IMR-90 (cell line): ENCODE measurements around the gene NAB2. TPM values are rescaled to one million over a fixed set of nuclear protein-coding genes. Genes with fewer than 3 reads are reported as not detected.

Experiments used
- ATAC-seq: fragments of 200-7000 bp; cut with Tn5 transposase; 2 replicates; pipeline ENCODE4 v1.9.1; 2020; ENCODE audit warnings: low read depth, mild to moderate bottlenecking, moderate library complexity
- BruUV-seq: library from RNA; stranded (reverse); fragments of 400-500 nt; replicated peaks from 2 replicates; lab custom pipeline; 2021; lab: Mats Ljungman, UMichigan
- CTCF ChIA-PET: fragments of 300-600 bp; formaldehyde crosslinking; extraction: SDS; loops from one replicate; lab custom pipeline; 2021; ENCODE audit warnings: antibody characterized with exemption; lab: Yijun Ruan, JAX
- POLR2A ChIA-PET: fragments of 300-600 bp; sonication (Branson Sonifier 250); formaldehyde crosslinking; loops from one replicate; lab custom pipeline; 2022; ENCODE audit warnings: antibody characterized with exemption; ENCODE audit not compliant: unreplicated experiment; lab: Charles Lee
- DNase-seq: peaks from one replicate; pipeline ENCODE4 v3.0.0; 2013
- H2AFZ ChIP-seq: replicated peaks from 2 replicates; pipeline ENCODE3; 2013; ENCODE audit warnings: low read length, mild to moderate bottlenecking; ENCODE audit not compliant: poor library complexity
- H2AK5ac ChIP-seq: 2 replicates; pipeline ENCODE4 v1.6.1; 2013; ENCODE audit warnings: low read depth, low read length, inconsistent platforms
- H2AK9ac ChIP-seq: replicated peaks from 2 replicates; pipeline ENCODE3; 2013; ENCODE audit warnings: mild to moderate bottlenecking, low read depth, low read length, moderate library complexity; ENCODE audit not compliant: poor library complexity
- H2BK120ac ChIP-seq: 2 replicates; pipeline ENCODE4 v1.6.1; 2013; ENCODE audit warnings: low read depth, low read length, inconsistent platforms
- H2BK15ac ChIP-seq: 3 replicates; pipeline ENCODE4 v1.6.1; 2013; ENCODE audit warnings: low read depth, low read length, inconsistent platforms
- H2BK20ac ChIP-seq: 2 replicates; pipeline ENCODE4 v1.6.1; 2013; ENCODE audit warnings: low read depth, mild to moderate bottlenecking, inconsistent platforms, low read length, moderate library complexity
- H2BK5ac ChIP-seq: 2 replicates; pipeline ENCODE4 v1.6.1; 2013; ENCODE audit warnings: mild to moderate bottlenecking, low read depth, low read length, inconsistent platforms; ENCODE audit not compliant: poor library complexity, severe bottlenecking
- H3K14ac ChIP-seq: replicated peaks from 2 replicates; pipeline ENCODE4 v1.6.1; 2013; ENCODE audit warnings: low read depth, low read length, inconsistent platforms
- H3K18ac ChIP-seq: 2 replicates; pipeline ENCODE4 v1.6.1; 2013; ENCODE audit warnings: low read depth, low read length, control low read depth
- H3K23ac ChIP-seq: 2 replicates; pipeline ENCODE4 v1.6.1; 2013; ENCODE audit warnings: low read depth, low read length, inconsistent platforms
- H3K27ac ChIP-seq: 2 replicates; pipeline ENCODE4 v1.5.1; 2013; ENCODE audit warnings: mild to moderate bottlenecking, control low read depth, low read length; ENCODE audit not compliant: insufficient read depth
- H3K27me3 ChIP-seq: 2 replicates; pipeline ENCODE4 v1.6.1; 2013; ENCODE audit warnings: low read length; ENCODE audit not compliant: control insufficient read depth, insufficient read depth
- H3K36me3 ChIP-seq: 2 replicates; pipeline ENCODE4 v1.6.1; 2013; ENCODE audit warnings: low read length, mixed read lengths; ENCODE audit not compliant: control insufficient read depth, insufficient read depth
- H3K4ac ChIP-seq: 2 replicates; pipeline ENCODE4 v1.6.1; 2013; ENCODE audit warnings: low read depth, low read length, inconsistent platforms
- H3K4me1 ChIP-seq: 2 replicates; pipeline ENCODE4 v1.6.1; 2013; ENCODE audit warnings: low read length, mixed read lengths; ENCODE audit not compliant: control insufficient read depth, insufficient read depth
- H3K4me2 ChIP-seq: 2 replicates; pipeline ENCODE4 v1.6.1; 2013; ENCODE audit warnings: low read depth, mild to moderate bottlenecking, control low read depth, low read length, moderate library complexity
- H3K4me3 ChIP-seq: 2 replicates; pipeline ENCODE4 v1.5.1; 2013; ENCODE audit warnings: low read depth, mild to moderate bottlenecking, control low read depth, low read length, moderate library complexity; ENCODE audit not compliant: insufficient read depth
- H3K56ac ChIP-seq: 2 replicates; pipeline ENCODE4 v1.6.1; 2013; ENCODE audit warnings: low read length, inconsistent platforms; ENCODE audit not compliant: insufficient read depth; ENCODE audit errors: extremely low read depth
- H3K79me1 ChIP-seq, 2 experiments: 2 replicates each; pipeline ENCODE4 v1.6.1; 2013; ENCODE audit warnings: low read length in 2 of 2, inconsistent platforms in 1 of 2, low read depth in 1 of 2
- H3K9ac ChIP-seq: 2 replicates; pipeline ENCODE4 v1.6.1; 2013; ENCODE audit warnings: low read depth, low read length, control low read depth
- H3K9me1 ChIP-seq: 2 replicates; pipeline ENCODE4 v1.6.1; 2013; ENCODE audit warnings: low read length, inconsistent platforms; ENCODE audit not compliant: insufficient read depth
- H3K9me3 ChIP-seq: 2 replicates; pipeline ENCODE4 v1.6.1; 2013; ENCODE audit warnings: low read length; ENCODE audit not compliant: control insufficient read depth, insufficient read depth
- H4K20me1 ChIP-seq: 2 replicates; pipeline ENCODE4 v1.6.1; 2013; ENCODE audit warnings: low read length, inconsistent platforms; ENCODE audit not compliant: insufficient read depth
- H4K5ac ChIP-seq: 2 replicates; pipeline ENCODE4 v1.6.1; 2013; ENCODE audit warnings: mild to moderate bottlenecking, low read depth, low read length, control low read depth
- H4K8ac ChIP-seq, 2 experiments: 2 replicates each; pipeline ENCODE4 v1.6.1; 2013; ENCODE audit warnings: low read depth in 2 of 2, low read length in 2 of 2, control low read depth in 1 of 2, inconsistent platforms in 1 of 2
- H4K91ac ChIP-seq: 2 replicates; pipeline ENCODE4 v1.6.1; 2013; ENCODE audit warnings: low read depth, low read length, inconsistent platforms; ENCODE audit not compliant: insufficient read depth
- ELK1 ChIP-seq: fragments of 150-350 bp; IDR thresholded peaks from 2 replicates; pipeline ENCODE4 v1.6.1; 2016; ENCODE audit warnings: low read depth, mild to moderate bottlenecking, low read length, moderate library complexity, borderline replicate concordance
- FOS ChIP-seq: fragments of 150-350 bp; IDR thresholded peaks from 2 replicates; pipeline ENCODE4 v1.6.1; 2016; ENCODE audit warnings: low read depth, low read length
- MAZ ChIP-seq: IDR thresholded peaks from 2 replicates; pipeline ENCODE4 v1.6.1; 2012; ENCODE audit warnings: low read depth, mild to moderate bottlenecking, low read length, improper control_type of control experiment, moderate library complexity, borderline replicate concordance
- MXI1 ChIP-seq: IDR thresholded peaks from 2 replicates; pipeline ENCODE4 v1.6.1; 2012; ENCODE audit warnings: low read depth, mild to moderate bottlenecking, low read length, moderate library complexity, borderline replicate concordance
- NFE2L2 ChIP-seq: fragments of 150-350 bp; IDR thresholded peaks from 2 replicates; pipeline ENCODE4 v1.6.1; 2016; ENCODE audit warnings: low read depth, mild to moderate bottlenecking, low read length
- WGBS, 2 experiments: methylation state at CpG; one replicate each; pipeline versions ENCODE4 v1.1.5 to v1.1.7; 2013; ENCODE audit warnings: missing lambda C conversion rate in 2 of 2; ENCODE audit not compliant: insufficient read length in 1 of 2; ENCODE audit errors: extremely low coverage in 2 of 2; 5-methylcytosine and 5-hydroxymethylcytosine counted together
- dilution Hi-C: fragments of 300-500 bp; cut with HindIII; formaldehyde crosslinking; loops from one replicate; pipeline ENCODE4 v1.14.3; 2018; ENCODE audit warnings: low sequenced_read_pairs; ENCODE audit not compliant: unreplicated experiment
- in situ Hi-C: fragments of 300-500 bp; cut with MboI; formaldehyde crosslinking; loops from 3 replicates; pipeline ENCODE4 v1.14.3; 2019; ENCODE audit warnings: low sequenced_read_pairs, inconsistent platforms, mixed read lengths
- intact Hi-C: fragments of 100-400 bp; cut with micrococcal nuclease; formaldehyde crosslinking; loops from 2 replicates; pipeline ENCODE4 v1.10.0; 2022
- polyA plus RNA-seq, 3 experiments: library from polyadenylated mRNA; depleted of rRNA; stranded (reverse); fragments of >200 nt; gene quantifications; 2 replicates each; pipeline ENCODE4 v1.2.3, GENCODE V29; 2012; ENCODE audit warnings: low replicate concordance in 1 of 3
- total RNA-seq: library from RNA; depleted of rRNA; stranded (reverse); fragments of >200 nt; gene quantifications from 2 replicates; pipeline ENCODE4 v1.2.3, GENCODE V29; 2012
- TF ChIP-seq, protein P1 (sequence below): fragments of 150-350 bp; IDR thresholded peaks from 2 replicates; pipeline ENCODE4 v1.6.1; 2017; ENCODE audit warnings: mild to moderate bottlenecking, antibody characterized with exemption, low read length, low read depth

Gene NAB2
- total and polyA plus RNA-seq, 2 of the 4 experiments (the other 2 are of a cell fraction), result 65.1 to 68.8 TPM

- POLR2A ChIA-PET, result no interaction called here
- intact Hi-C loops, result no loop called here
- Histone ChIP-seq H3K4me3 (no peak overlapping the region), H3K79me1 (peaks cover 62 to 95% of the 10 kb centered on the region in 2 experiments), H3K18ac (no peak overlapping the region), H3K4me2 (no peak overlapping the region), H4K8ac (no peak overlapping the region), H4K20me1 (peaks cover 89% of the 10 kb centered on the region), H3K23ac (peak overlapping the region; percentile 30; the same call in 1 of the 2 replicates), H3K9me3 (no peaks in the 10 kb centered on the region), H3K4ac (no peak overlapping the region), H2AK9ac (no peak overlapping the region), H3K9me1 (peaks cover 33% of the 10 kb centered on the region), H3K36me3 (peaks cover 67% of the 10 kb centered on the region), H3K56ac (no peak overlapping the region), H3K27ac (no peak overlapping the region; the same call in 1 of the 2 replicates), H4K91ac (no peak overlapping the region), H4K5ac (no peak overlapping the region), H3K4me1 (peaks cover 44% of the 10 kb centered on the region), H2BK15ac (no peak overlapping the region), H2AFZ (no peak overlapping the region), H3K14ac (no peak overlapping the region), H2BK5ac (peak overlapping the region; percentile 43), H3K9ac (no peak overlapping the region), H2BK20ac (no peak overlapping the region), H2BK120ac (no peak overlapping the region), H2AK5ac (no peak overlapping the region), H3K27me3 (no peaks in the 10 kb centered on the region)
- peak; percentile 6; the same call in 1 of the 2 replicates for ATAC-seq
- TF ChIP-seq FOS (no peak), ELK1 (no peak), NFE2L2 (no peak), MXI1 (0 out of 2 replicates have a peak, but pooled peaks have one; percentile 22), MAZ (no peak)
- TF ChIP-seq, protein P1, sequence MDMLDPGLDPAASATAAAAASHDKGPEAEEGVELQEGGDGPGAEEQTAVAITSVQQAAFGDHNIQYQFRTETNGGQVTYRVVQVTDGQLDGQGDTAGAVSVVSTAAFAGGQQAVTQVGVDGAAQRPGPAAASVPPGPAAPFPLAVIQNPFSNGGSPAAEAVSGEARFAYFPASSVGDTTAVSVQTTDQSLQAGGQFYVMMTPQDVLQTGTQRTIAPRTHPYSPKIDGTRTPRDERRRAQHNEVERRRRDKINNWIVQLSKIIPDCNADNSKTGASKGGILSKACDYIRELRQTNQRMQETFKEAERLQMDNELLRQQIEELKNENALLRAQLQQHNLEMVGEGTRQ, result peak; percentile 63; the same call in 1 of the 2 replicates
- 90% methylated on average over 2 of the region's 6 CpGs; no CpG with 5 or more reads in 1 of the 2 experiments for WGBS, 2 experiments
- dilution Hi-C loops, result no loop called here
- in situ Hi-C loops, result no loop called here
- no TSS peak for BruUV-seq
- peak; percentile 69 for DNase-seq
- CTCF ChIA-PET, result no interaction called here
Observed at GRCh38 chr12:57139796-57140649, 51.1 kb downstream of the NAB2 start.
